HG02938 (cell line): ENCODE measurements around the gene GTF3C1.
"Not testable (repeated sequence)": the region's sequence is repeated elsewhere in the genome, so short reads cannot be mapped to it uniquely, and the experiment has no call there.

Source experiments
- ATAC-seq: cut with Tn5 transposase; IDR thresholded peaks from one replicate; pipeline ENCODE4 v1.9.1; 2021; ENCODE audit warnings: mild to moderate bottlenecking, moderate library complexity; ENCODE audit not compliant: unreplicated experiment

The GTF3C1 gene, protein sequence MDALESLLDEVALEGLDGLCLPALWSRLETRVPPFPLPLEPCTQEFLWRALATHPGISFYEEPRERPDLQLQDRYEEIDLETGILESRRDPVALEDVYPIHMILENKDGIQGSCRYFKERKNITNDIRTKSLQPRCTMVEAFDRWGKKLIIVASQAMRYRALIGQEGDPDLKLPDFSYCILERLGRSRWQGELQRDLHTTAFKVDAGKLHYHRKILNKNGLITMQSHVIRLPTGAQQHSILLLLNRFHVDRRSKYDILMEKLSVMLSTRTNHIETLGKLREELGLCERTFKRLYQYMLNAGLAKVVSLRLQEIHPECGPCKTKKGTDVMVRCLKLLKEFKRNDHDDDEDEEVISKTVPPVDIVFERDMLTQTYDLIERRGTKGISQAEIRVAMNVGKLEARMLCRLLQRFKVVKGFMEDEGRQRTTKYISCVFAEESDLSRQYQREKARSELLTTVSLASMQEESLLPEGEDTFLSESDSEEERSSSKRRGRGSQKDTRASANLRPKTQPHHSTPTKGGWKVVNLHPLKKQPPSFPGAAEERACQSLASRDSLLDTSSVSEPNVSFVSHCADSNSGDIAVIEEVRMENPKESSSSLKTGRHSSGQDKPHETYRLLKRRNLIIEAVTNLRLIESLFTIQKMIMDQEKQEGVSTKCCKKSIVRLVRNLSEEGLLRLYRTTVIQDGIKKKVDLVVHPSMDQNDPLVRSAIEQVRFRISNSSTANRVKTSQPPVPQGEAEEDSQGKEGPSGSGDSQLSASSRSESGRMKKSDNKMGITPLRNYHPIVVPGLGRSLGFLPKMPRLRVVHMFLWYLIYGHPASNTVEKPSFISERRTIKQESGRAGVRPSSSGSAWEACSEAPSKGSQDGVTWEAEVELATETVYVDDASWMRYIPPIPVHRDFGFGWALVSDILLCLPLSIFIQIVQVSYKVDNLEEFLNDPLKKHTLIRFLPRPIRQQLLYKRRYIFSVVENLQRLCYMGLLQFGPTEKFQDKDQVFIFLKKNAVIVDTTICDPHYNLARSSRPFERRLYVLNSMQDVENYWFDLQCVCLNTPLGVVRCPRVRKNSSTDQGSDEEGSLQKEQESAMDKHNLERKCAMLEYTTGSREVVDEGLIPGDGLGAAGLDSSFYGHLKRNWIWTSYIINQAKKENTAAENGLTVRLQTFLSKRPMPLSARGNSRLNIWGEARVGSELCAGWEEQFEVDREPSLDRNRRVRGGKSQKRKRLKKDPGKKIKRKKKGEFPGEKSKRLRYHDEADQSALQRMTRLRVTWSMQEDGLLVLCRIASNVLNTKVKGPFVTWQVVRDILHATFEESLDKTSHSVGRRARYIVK (N-terminal part only)

DNA sequence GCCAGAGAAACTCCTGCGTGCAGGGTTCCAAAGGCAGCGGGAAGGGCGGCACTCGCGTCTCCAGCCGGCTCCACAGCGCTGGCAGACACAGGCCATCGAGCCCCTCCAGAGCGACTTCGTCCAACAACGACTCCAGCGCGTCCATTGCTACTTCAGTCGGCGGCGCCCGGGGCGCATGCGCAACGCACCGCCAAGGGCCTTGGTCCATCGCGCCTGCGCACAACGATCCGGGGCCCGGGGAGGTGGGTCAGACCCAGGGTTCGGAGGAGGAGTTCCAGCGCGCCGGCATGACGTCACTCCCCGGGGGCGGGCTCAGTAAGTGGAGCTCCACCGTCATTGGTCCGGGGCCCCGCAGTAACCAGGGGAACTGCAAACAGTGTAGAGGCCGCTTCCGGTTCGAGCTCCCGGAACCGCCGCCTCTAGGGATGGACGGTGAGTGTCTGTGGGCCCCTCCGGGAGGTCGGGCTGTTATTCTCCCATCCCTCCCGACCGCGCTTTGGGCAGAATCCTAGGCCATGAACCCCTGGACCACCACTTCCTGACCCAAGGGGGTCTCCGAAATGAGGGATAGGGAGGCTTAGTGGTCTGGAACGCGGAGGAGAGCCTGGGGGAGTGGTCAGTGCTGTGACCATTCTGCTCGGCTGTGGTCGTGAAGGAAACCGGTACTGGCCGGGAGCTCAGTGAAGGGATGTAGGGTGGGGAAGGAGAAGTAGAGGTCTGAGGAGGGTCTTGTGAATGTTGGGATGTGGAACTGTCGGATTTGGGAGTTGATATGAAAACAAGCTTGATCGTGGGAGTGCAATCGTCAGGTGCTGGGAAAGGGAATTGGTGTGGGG lies at the start of gene GTF3C1, which contains the start of gene KATNIP:
Gene GTF3C1 (minus strand): TSS at position 168 of the 836 bp plus-strand sequence. CDS start 23 bp downstream, at position 145.
Gene KATNIP (plus strand): TSS at position 399 of the 836 bp plus-strand sequence. CDS start 27 bp downstream, at position 426.
- peak; percentile 93 for ATAC-seq

DNA sequence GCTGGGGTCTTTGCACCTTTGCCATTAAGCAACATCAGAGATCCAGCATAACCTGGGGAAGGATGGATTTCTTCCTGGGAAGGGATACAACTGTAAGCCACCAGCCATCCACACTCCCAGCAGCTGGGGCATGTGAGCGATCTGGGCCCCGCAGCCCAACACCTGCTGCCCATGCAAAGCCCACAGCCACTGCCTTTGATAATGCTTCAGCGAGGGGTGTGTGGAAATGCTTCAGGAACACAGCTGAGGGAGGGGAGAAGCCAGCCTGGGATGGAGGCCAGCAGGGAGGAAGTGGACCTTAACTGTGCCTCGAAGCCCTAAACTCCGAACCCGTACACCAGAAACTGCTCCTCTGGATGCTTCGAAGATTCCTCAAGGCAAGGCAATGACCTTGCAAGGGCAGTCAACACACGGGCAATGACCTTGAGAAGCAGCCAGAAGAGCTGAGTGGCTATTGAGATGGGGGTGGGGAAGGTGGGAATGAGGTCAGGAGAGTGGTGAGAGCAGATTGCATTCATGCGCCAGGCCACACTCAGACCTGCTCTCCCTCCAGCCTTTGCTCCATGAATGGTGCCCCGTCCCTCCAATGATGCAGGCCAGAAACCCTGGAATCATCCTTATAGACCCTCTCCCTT lies 49.3 kb upstream of the GTF3C1 start:
- ATAC-seq, result no peak

DNA sequence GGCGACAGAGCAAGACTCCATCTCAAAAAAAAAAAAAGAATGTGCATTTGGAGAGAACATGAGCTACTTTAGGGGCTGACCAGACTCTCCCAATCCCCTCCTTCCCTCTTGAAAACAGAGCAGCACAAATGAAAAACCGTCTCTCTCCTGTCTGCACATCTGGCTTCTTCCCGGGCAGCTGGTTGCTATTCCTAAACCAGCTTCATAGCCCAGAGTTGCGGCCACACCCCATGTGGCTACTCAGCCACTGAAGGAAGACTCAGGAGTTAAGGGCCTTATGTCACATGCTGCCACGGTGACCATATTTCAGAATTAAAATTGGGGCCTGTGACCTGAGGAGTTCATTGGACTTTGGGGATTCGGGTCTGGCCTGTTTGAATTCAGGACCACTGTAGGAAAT lies 48.5 kb upstream of the GTF3C1 start:
- ATAC-seq, result no peak

DNA sequence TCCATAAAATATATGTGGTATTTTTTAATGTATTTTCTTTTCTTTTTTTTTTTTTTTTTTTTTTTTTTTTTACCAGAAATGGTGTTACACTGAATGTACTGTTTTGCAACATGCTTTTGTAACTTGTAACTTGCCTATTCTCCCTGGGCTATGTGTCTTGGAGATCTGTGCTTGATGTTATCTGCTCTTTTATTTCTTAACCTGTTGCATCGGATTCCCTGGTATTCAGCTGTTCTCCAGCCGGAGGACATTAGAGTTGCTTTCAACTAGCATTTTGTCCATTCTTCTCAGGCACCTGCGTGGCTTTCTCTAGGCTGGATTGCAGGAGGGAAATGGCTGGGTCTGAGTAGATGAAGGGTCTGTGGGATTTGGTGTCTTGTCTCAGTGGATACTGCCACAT lies 47.6 kb upstream of the GTF3C1 start:
- ATAC-seq, result no peak

DNA sequence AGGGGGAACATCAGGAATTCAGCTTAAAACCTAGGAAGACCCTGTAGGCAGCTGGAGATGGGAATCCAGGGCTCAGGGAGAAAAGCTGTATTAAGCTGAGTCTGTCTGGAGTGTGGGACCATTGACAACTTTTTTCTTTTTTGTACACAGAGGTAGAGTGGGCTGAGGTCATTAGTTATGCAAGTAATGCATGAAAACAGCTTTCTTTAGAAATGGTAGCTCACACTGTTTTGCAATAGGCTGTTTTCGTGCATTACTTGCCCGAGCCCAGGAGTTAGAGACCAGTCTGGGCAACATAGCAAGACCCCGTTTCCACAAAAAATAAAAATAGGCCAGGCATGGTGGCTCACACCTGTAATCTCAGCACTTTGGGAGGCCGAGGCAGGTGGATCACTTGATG lies 46.7 kb upstream of the GTF3C1 start:
- no peak for ATAC-seq

DNA sequence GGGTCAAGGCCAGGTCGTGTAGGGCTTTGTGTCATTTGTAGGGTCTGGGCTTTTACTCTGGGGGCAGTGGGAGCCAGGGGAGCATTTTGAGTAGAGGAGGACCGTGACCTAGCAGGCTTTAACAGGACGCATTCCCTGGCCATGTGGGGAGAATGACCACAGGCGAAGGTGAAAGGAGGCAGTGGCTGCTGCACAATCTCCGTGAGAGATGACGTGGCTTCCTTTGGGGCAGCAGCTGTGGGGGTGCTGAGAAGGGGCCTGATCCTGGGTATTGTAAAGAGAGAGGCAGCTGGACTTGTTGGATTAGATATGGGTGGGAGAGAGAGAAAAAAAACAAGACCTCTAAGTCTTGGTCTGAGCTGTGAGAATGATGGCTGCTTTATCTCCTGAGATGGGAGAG lies 46.3 kb upstream of the GTF3C1 start:
- no peak for ATAC-seq

DNA sequence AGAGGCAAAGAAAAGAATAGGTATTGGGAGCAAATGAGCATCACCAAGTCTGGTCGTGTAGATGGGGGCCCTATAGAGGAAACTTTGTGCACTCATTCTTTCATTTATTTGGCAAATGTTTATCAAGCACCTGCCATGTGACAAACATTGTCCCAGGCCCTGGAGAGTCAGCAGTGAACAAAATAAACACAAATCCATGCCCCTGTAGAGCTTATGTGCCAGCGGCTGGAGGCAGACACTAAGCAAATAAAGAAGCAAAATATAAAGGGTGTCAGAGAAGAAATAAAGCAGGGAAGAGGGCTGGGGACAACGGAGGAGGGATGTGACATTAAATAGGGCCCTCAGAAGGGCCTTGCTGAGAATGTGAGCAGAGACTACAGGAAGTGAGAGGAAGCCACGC lies 45.8 kb upstream of the GTF3C1 start:
- no peak for ATAC-seq

DNA sequence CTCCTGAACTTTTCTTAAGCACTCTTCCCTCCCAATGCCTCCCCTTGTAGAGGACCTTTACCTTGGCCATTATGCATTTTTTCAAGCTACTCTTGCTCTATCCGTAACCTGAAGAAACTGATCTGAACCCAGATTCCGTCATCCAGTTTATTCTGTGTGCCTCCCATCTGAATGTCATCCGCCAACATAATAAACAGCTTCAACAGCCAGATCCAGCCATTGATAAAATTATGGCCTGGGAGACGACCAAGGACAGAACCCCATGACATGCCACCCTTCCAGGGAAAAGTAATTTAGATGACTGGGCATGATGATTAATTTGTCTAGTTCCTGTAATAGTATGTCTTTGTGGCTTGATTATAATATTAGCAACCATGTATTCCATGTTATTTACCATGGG lies 42.1 kb upstream of the GTF3C1 start:
- ATAC-seq, result no peak

DNA sequence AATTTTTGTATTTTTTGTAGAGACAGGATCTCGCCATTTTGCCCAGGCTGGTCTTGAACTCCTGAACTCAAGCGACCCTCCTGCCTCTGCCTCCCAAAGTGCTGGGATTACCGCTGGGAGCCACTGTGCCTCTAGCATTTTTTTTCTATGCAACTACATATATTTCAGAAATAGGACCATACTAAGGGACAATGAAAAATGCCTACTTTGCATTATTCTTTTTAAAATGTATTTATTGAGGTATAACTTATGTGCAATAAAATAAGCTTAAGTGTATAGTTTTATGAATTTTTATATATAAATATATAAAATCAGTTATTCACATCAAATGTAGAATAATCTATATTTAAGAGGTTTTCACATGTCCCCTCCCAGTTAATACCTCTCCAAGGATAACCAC lies 38.3 kb upstream of the GTF3C1 start:
- ATAC-seq, result no peak

DNA sequence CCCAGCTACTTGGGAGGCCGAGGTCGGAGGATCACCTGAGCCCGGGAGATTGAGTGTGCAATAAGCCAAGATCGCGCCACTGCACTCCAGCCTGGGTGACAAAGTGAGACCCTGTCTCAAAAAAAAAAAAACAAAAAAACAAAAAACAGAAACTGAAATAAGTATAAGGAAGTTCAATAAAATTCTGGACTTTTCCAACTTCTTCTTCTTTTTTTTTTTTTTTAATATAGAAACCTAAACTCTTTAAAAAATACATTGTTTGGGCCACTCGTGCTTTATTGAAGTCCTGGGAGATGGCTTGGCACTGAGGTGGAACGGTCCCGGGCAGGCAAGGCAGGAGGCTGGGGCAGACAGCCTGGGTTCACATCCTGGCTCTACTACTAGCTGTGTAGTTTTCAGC lies 37.0 kb upstream of the GTF3C1 start:
- no peak for ATAC-seq

DNA sequence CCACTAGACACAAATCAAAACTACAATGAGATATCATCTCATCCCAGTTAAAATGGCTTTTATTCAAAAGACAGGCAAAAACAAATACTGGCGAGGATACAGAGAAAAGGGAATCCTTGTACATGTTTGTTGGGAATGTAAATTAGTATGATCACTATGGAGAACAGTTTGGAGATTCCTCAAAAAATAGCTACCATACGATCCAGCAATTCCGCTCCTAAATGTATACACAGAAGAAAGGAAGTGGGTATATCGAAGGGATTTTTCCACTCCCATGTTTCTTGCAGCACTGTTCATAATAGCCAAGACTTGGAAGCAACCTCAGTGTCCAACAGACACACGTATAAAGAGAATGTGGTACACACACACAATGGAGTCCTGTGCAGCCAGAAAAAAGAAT lies 35.5 kb upstream of the GTF3C1 start:
- no peak for ATAC-seq

DNA sequence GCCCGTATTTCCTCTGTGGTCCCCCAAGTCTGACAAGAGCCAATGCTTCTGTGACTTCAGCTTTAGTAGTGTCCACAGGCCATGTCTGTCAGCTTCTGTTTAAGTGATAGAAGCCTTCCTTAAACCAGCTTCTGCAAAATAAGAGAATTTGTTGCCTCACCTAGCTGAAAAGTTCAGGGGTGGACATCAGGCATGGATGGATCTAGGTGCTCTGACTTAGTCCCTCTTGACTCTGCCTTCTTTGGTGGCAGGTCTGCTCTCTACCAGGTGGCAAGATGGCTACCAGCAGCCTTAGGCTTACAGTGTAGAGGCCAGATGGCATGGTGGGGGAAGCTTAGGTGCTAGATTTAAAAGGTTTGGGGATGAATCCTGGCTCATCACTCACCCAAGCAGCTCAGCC lies 33.9 kb upstream of the GTF3C1 start:
- no peak for ATAC-seq

DNA sequence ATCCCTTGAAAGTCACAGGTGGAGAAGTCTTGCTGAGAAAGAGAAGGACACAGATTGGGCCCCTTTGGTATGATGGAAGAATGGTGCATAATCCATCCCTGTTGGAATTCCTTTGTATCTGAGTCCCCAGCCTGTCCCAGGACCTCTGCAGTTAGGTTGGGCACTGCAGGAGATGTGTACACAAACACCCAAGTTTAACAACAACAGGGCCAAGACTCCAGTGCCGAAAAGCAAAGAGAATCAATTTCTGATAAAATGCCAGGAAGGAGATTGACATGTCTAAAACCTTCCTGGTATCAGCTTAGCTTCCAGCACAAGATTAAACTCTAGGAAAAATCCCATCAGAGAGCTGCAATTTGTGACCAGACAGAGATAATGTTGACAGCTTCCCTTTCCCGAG lies 33.2 kb upstream of the GTF3C1 start:
- ATAC-seq, result no peak

DNA sequence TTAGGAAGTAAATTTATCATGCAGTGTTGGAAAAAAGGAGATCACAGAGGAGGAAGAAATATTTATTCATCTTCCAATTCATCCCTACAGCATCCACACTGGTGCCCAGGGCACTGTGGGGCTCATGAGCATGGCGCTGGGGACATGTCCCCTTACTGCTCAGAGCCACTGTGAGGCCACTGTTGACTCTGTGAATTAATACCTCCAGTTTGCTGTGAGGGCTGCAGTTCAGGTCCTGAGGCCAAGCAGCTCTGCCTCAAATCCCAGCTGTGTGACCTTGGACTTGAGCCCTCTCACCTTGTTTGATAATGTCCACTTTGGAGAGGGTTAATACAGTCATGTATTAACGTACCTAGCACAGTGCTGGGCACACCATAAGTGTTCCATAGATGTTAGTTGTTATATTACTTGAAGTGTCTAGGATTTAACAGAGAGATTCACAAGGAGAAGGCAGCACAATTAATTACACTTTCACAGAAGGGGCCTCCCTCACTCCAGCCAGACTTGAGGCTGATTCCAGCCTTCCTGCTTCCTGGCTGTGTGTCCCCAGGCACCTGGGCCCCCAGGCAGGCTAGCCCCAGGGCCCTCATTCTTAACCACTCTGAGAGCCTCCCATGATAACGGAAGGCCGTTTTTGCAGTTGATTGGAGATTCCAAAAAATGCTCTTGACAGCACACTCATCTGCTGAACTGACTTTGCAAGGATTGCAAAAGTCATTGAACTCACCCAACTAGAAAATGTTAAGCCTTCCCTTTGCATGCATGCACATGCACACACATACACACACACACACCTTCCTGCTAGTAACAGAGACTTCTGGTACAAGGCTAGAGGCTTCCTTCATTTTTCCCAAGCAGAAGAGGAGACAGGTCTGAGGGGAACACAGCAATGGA lies 29.6 kb upstream of the GTF3C1 start:
- ATAC-seq, result no peak

DNA sequence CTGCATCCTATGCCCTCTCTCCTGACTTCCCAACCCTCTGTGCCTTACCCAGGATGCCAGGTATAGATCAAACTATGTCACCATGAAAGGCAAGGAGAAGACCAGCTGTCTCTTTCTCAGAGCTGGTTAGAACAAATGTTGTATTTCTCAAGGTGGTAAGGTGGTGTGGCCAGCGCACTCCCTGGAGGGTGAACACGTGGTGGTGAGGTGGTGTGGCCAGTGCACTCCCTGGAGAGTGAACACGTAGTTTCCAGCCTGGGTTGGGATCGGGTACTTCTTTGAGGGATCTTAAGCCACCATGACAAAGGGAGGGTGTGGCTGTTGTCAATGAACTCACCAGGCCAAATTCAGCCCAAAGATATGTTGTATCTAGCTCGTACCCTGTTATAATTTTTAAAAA lies 27.0 kb upstream of the GTF3C1 start:
- ATAC-seq, result no peak

DNA sequence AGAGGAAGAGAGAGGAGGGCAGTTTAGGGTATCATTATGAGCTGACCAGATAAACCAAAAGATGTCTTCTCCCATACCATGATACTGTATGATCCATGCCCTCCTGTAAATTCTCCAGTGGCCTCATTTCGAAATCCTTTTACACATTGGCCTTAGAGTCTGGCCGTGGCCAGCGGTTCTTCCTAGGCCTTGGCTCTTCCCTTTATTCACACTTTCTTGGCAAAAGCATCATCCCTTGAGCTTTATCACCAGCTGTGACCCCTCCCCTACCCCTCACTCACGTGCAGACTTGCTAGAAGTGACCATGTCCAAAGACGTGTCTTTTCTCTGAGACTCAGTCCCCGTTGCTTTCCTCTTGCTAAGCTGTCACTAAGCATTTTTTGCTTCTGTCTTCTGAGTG lies 23.0 kb upstream of the GTF3C1 start:
- no peak for ATAC-seq

DNA sequence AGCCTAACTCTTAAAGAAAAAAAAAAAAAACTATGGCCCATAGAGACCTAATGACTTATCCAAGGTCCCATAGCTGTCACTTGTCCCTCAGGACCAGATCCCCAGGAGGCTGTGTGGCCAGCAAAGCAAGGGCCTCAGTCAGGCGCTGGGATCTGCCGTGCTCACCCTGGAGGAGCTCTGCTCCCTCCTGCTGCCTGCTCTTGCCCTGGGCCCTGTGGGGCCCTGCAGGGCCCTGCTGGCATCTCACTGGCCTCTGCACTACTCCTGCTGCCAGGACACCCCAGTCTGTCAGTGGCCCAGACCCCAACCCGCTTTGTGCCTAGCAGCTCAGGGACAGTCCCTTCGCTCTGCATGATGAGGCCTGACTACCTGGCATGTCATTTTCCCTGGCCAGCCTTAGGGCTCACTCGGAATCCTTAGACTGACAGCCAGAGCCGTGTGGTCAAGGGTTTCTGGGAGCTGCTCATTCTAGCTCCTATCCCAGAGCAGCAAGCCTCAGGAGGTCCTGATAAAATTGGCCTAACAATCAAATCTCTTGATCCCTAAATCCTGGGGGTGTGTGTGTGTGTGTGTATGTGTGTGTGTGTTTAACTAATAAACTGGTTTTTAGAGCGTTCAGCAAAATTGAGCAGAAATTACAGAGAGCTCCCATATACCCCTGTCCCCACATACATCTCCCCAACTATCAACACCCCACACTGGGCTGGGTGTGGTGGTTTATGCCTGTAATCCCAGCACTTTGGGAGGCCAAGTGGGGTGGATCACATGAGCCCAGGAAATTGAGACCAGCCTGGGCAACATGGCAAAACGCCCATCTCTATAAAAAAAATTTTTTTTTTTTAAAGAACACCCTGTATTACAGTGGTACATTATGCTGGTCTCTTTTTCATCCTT lies 22.0 kb upstream of the GTF3C1 start:
- ATAC-seq, result no peak

DNA sequence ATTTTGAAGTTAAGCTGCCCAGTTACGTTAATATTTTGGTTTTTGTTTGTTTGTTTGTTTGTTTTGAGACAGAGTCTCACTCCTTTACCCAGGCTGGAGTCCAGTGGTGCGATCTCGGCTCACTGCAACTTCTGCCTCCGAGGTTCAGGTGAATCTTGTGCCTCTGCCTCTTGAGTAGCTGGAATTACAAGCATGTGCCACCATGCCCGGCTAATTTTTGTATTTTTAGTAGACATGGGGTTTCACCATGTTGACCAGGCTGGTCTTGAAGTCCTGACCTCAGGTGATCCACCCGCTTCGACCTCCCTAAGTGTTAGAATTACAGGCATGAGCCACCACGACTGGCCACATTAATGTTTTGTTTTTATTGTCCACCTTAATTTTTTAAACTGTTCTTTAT lies 21.3 kb upstream of the GTF3C1 start:
- ATAC-seq, result not testable (repeated sequence)
